Measurements from ENCODE around the gene TRIM10.

The TRIM10 gene

GRCh38 chr6:30160785-30161531 lies at the start of gene TRIM10:
TSS of gene TRIM10 (minus strand) at chr6:30161211. CDS start at chr6:30160858, 353 bp downstream.
- no peak for DNase-seq

- no peak for DNase-seq
Measured at GRCh38 chr6:30207619-30208295, 46.7 kb upstream of the TRIM10 start.

GRCh38 chr6:30206799-30207618 lies 46.0 kb upstream of the TRIM10 start:
- DNase-seq = no peak

GRCh38 chr6:30206152-30206551 lies 45.1 kb upstream of the TRIM10 start:
- no peak for DNase-seq

- no peak for DNase-seq
Measured at GRCh38 chr6:30204116-30204515, 43.1 kb upstream of the TRIM10 start.

GRCh38 chr6:30202366-30202765 lies 41.4 kb upstream of the TRIM10 start:
- no peak for DNase-seq

- DNase-seq = no peak
Measured at GRCh38 chr6:30200551-30201281, 39.7 kb upstream of the TRIM10 start.

GRCh38 chr6:30198166-30199084 lies 37.4 kb upstream of the TRIM10 start:
- DNase-seq = no peak

GRCh38 chr6:30196376-30196775 lies 35.4 kb upstream of the TRIM10 start:
- DNase-seq = no peak

- no peak for DNase-seq
Measured at GRCh38 chr6:30195951-30196350, 34.9 kb upstream of the TRIM10 start.

GRCh38 chr6:30194797-30195690 lies 34.0 kb upstream of the TRIM10 start:
- DNase-seq = no peak

- DNase-seq = no peak
Measured at GRCh38 chr6:30192076-30192475, 31.1 kb upstream of the TRIM10 start.

- no peak for DNase-seq
Measured at GRCh38 chr6:30188541-30188940, 27.5 kb upstream of the TRIM10 start.

GRCh38 chr6:30185846-30186484 lies 25.0 kb upstream of the TRIM10 start:
- DNase-seq = no peak

GRCh38 chr6:30184417-30185031 lies 23.5 kb upstream of the TRIM10 start:
- no peak for DNase-seq

- DNase-seq = no peak
Measured at GRCh38 chr6:30180145-30180544, 19.1 kb upstream of the TRIM10 start.

GRCh38 chr6:30178837-30179236 lies 17.8 kb upstream of the TRIM10 start:
- DNase-seq = no peak

- DNase-seq = no peak
Measured at GRCh38 chr6:30175765-30176164, 14.8 kb upstream of the TRIM10 start.

GRCh38 chr6:30172681-30173080 lies 11.7 kb upstream of the TRIM10 start:
- no peak for DNase-seq
